Stomach (tissue), 4 donors: ENCODE data around the gene B3GAT1.

ENCODE experiments used
- CTCF ChIP-seq, 7 experiments: fragments of 450-650 bp in 4 of 7; fragments of 200-600 bp in 3 of 7; sonication (generic) in 3 of 7; IDR thresholded peaks; one replicate each; pipeline ENCODE4 v1.5.1; 2016 to 2019; ENCODE audit warnings: antibody characterized with exemption in 7 of 7, control low read depth in 2 of 7, mild to moderate bottlenecking in 1 of 7
- POLR2A ChIP-seq, 4 donors: fragments of 450-650 bp; IDR thresholded peaks; one replicate each; pipeline ENCODE4 v1.6.1; 2016; ENCODE audit warnings: antibody characterized with exemption in 4 of 4, control low read depth in 2 of 4, mild to moderate bottlenecking in 1 of 4, moderate library complexity in 1 of 4
- POLR2AphosphoS5 ChIP-seq, 3 donors: sonication (generic); formaldehyde crosslinking; IDR thresholded peaks; one replicate each; pipeline ENCODE4 v1.6.1; 2016; ENCODE audit warnings: antibody characterized with exemption in 3 of 3

GRCh38 chr11:134339756-134340155 lies 72.3 kb downstream of the B3GAT1 start:
- TF ChIP-seq POLR2A (IDR thresholded peaks at IDR 0.05) (no peak), CTCF (IDR thresholded peaks at IDR 0.05) (no peak), POLR2AphosphoS5 (IDR thresholded peaks at IDR 0.05) (no peak)
